ENCODE data around the gene ABCA2.
A peak's percentile ranks its signal among the peaks of the same experiment; 100 is the strongest.

ABCA2 gene

GRCh38 chr9:136978865-136979544 lies 49.0 kb downstream of the ABCA2 start:
- Histone ChIP-seq H3K36me3 (ENCODE audit: control insufficient read depth, insufficient read depth, low read length) (no peaks in the 10 kb centered on the region), H3K9me3 (ENCODE audit: control insufficient read depth, insufficient read depth, low read length) (no peaks in the 10 kb centered on the region), H3K27me3 (ENCODE audit: control insufficient read depth, insufficient read depth, low read length) (no peaks in the 10 kb centered on the region; the same call in 1 of the 2 replicates), H3K4me1 (ENCODE audit: control insufficient read depth, insufficient read depth, low read length) (peaks cover 2% of the 10 kb centered on the region), H3K27ac (ENCODE audit: low read length) (no peak overlapping the region), H3K4me3 (ENCODE audit: low read length) (no peak overlapping the region)
- no peak for DNase-seq (ENCODE audit: low read depth, low spot score)
- no CpG with 5 or more reads among the region's 41 CpGs for WGBS (ENCODE audit: insufficient coverage, insufficient read length)

DNA sequence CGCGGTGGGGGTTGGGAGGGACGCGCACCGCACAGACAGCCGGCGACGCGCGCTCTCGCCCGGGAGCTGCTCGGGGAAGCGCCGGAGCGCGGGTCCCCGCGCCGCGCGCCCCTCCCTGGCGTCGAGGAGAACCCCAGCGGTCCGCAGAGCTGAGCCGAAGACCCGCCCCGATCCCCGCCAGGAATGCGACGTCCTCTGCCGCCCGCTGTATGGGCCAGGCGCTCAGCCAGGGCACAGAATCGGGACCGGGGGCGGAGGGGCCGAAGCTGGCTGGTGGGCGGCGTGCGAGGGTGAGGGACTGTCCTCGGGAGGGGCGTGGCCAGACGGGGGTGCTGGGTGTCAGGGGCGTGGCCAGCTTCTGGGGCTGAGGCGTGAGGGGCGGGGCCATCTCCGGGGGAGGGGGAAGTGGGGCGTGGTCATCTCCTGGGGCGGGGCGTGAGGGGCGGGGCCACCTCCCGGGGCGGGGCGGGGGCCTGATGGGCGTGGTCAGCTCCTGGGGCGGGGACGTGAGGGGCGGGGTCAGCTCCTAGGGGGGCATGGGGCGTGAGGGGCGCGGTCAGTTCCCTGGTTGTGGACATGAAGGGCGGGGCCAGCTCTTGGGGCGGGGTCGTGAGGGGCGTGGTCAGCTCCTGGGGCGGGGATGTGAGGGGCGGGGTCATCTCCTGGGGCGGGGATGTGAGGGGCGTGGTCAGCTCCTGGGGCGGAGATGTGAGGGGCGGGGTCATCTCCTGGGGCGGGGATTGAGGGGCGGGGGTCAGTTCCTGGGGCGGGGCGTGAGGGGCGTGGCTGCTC lies 49.8 kb downstream of the ABCA2 start:
- Histone ChIP-seq H3K27me3 (ENCODE audit: control insufficient read depth, insufficient read depth, low read length) (no peaks in the 10 kb centered on the region), H3K4me1 (ENCODE audit: control insufficient read depth, insufficient read depth, low read length) (peaks cover 2% of the 10 kb centered on the region), H3K27ac (ENCODE audit: low read length) (no peak overlapping the region), H3K36me3 (ENCODE audit: control insufficient read depth, insufficient read depth, low read length) (no peaks in the 10 kb centered on the region), H3K4me3 (ENCODE audit: low read length) (peak overlapping the region; percentile 68; the same call in 1 of the 2 replicates), H3K9me3 (ENCODE audit: control insufficient read depth, insufficient read depth, low read length) (no peaks in the 10 kb centered on the region)
- no peak for DNase-seq (ENCODE audit: low read depth, low spot score)
- WGBS (ENCODE audit: insufficient coverage, insufficient read length): no CpG with 5 or more reads among the region's 78 CpGs

DNA sequence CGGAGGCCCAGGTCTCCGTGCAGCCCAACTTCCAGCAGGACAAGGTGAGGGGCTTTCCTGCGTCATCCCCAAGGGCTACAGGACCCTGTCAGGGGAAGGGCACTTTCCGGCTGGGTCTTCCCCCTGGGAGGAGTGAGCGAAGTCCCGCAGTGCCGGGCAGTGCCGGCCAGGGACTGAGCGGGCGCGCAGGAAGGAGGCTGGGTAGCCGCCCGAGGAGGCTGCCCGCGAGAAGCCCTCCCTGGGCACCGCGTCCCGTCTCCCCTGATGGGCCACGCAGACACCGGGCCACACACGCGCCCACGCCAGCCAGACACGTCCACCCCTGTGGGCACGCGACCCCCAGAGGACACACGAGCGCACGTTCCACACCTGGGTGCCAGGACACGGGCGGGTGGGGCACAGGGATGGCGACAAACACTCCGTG lies 50.4 kb downstream of the ABCA2 start:
- no CpG with 5 or more reads among the region's 33 CpGs for WGBS (ENCODE audit: insufficient coverage, insufficient read length)
- Histone ChIP-seq H3K4me3 (ENCODE audit: low read length) (peak overlapping the region; percentile 68), H3K27ac (ENCODE audit: low read length) (no peak overlapping the region), H3K27me3 (ENCODE audit: control insufficient read depth, insufficient read depth, low read length) (no peaks in the 10 kb centered on the region), H3K9me3 (ENCODE audit: control insufficient read depth, insufficient read depth, low read length) (no peaks in the 10 kb centered on the region), H3K4me1 (ENCODE audit: control insufficient read depth, insufficient read depth, low read length) (peaks cover 2% of the 10 kb centered on the region), H3K36me3 (ENCODE audit: control insufficient read depth, insufficient read depth, low read length) (no peaks in the 10 kb centered on the region)
- DNase-seq (ENCODE audit: low read depth, low spot score): no peak

DNA sequence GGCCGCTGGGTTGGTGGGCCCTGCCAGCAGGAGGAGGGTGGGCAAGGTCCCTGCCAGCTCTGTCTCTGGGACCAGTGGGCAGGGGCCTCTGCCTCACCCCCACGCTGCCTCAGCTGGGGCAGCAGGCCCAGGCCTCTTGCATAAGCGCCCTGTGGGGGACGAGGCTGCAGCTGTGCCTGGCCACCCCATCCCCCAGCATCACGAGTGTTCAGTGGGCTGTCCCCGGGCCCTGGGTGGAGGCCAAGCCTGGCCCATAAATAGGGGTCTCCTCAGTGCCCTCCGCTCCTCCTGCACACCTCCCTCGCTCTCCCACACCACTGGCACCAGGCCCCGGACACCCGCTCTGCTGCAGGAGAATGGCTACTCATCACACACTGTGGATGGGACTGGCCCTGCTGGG lies 50.8 kb downstream of the ABCA2 start, which contains the start of gene PTGDS:
Gene PTGDS (plus strand): TSS at position 282 of the 400 bp plus-strand sequence. CDS start 75 bp downstream, at position 357.
- Histone ChIP-seq H3K36me3 (ENCODE audit: control insufficient read depth, insufficient read depth, low read length) (no peaks in the 10 kb centered on the region), H3K27me3 (ENCODE audit: control insufficient read depth, insufficient read depth, low read length) (no peaks in the 10 kb centered on the region), H3K4me1 (ENCODE audit: control insufficient read depth, insufficient read depth, low read length) (peaks cover 2% of the 10 kb centered on the region), H3K4me3 (ENCODE audit: low read length) (peak within 1 kb of the TSS; percentile 68), H3K27ac (ENCODE audit: low read length) (no peak within 1 kb of the TSS), H3K9me3 (ENCODE audit: control insufficient read depth, insufficient read depth, low read length) (no peaks in the 10 kb centered on the region)
- no CpG with 5 or more reads among the region's 10 CpGs for WGBS (ENCODE audit: insufficient coverage, insufficient read length)
- DNase-seq (ENCODE audit: low read depth, low spot score): no peak

DNA sequence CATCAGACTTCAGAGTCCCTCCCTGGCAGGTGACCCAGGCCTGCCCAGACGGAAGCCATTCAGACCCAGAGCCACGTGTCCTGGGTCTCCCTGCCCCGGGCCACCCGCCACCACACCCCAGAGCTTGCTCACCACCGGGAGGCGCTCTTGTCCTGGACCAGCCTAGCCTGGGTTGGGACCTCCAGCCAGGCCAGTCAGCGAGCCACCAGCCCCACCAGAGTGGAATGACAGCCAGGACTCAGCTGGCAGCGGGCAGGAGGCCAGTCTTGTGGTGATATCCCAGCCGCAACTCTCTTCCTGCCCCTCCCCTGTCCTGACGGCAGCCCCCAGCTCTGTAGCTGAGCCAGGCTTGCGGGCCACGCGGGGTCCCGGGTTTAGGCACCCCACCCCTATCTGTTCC lies 52.4 kb downstream of the ABCA2 start:
- DNase-seq (ENCODE audit: low read depth, low spot score): no peak

DNA sequence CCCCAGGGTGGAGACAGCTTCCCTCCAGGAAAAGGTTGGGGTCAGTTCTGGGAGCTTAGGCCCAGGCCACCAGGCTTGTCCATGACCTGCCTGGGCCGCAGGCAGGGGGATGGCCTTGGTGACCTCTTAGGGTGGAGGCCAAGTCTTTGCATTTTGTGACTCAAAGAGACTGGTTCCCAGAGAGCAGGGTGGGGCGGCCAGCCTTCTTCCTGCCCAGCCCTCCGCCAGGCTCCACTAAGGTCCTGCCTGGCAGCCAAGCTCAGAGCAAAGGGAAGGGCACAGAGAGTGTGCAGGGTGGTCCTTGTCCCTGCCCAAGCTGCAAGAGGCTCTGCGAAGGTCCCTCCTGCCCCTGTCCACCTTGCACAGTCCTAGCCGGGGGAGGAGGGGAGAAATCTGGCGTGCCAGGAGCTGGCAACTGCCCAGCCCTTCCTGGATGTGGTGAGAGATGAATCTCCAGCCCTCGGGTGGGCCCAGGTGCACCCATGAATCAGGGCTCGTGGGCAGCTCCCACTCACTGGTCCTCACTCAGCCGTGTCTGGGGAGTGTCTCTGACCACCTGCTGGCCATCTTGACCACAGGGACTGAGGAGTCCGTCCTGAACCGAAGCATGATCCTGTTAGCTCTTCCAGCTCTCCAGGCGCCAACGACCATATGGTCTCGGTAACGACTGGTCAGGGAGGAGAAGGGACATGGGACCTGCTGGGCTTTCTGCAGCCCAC lies 53.1 kb downstream of the ABCA2 start:
- H3K27ac ChIP-seq (ENCODE audit: low read length): no peak overlapping the region
- no CpG with 5 or more reads among the region's 15 CpGs for whole genome bisulfite sequencing (ENCODE audit: insufficient coverage, insufficient read length)
- peaks cover 2% of the 10 kb centered on the region for H3K4me1 ChIP-seq (ENCODE audit: control insufficient read depth, insufficient read depth, low read length)
- no peaks in the 10 kb centered on the region for H3K36me3 ChIP-seq (ENCODE audit: control insufficient read depth, insufficient read depth, low read length)
- H3K9me3 ChIP-seq (ENCODE audit: control insufficient read depth, insufficient read depth, low read length): no peaks in the 10 kb centered on the region
- no peak for DNase-seq (ENCODE audit: low read depth, low spot score)
- H3K27me3 ChIP-seq (ENCODE audit: control insufficient read depth, insufficient read depth, low read length): no peaks in the 10 kb centered on the region
- no peak overlapping the region for H3K4me3 ChIP-seq (ENCODE audit: low read length)

More for the DNA sequence above, 52.4 kb downstream of the ABCA2 start:
- Histone ChIP-seq H3K9me3 (ENCODE audit: control insufficient read depth, insufficient read depth, low read length) (no peaks in the 10 kb centered on the region), H3K4me1 (ENCODE audit: control insufficient read depth, insufficient read depth, low read length) (peaks cover 2% of the 10 kb centered on the region), H3K27me3 (ENCODE audit: control insufficient read depth, insufficient read depth, low read length) (no peaks in the 10 kb centered on the region), H3K36me3 (ENCODE audit: control insufficient read depth, insufficient read depth, low read length) (no peaks in the 10 kb centered on the region), H3K27ac (ENCODE audit: low read length) (no peak overlapping the region), H3K4me3 (ENCODE audit: low read length) (no peak overlapping the region)
- WGBS (ENCODE audit: insufficient coverage, insufficient read length): no CpG with 5 or more reads among the region's 14 CpGs

DNA sequence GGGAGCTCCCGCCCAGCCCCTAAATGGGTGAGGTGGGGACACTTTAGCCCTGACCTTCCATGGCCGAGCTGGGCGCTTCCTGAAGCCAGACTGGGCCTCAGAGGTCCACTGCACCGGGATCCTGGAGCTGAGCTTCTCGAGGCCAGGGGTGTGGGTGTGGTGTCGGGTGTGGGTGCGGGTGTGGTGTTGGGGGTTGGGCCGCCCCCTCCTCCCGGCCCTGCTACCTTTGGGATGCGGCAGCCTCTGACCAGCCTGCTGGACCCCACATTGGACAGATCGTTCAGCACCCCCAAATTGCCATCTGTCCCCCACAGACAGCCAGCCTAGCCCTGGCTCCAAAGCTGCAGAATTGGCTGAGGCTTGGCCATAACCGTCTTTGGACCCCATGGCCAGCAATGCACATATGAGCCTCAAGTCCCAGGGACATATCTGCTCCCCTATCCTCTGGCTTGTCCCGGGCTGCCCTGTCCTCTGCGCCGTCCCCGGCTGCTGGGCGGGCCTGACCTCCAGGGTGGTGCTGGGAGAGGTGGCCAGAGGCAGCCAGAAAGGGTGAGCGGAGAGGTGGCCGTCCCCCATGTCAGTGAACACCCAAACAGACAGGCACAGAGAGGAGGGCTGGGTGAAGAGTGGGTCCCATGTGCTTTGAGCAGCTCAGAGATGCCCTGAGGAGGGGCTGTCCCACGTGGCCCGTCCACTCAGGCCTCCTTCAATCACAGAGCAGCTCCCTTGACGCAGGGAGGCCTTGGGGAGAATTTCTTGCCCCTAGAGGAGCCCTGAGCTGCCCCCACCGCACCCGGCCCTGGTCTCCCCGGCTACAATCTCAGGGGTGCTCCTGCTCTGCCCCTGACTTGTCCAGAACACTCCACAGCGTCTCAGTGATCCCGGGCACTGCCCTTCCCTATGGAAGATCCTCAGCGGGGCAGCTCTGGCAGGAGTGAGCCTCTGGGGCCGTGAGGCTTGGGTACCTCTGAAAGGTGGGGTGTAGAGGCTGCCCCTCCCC lies 54.1 kb downstream of the ABCA2 start:
- H3K4me3 ChIP-seq (ENCODE audit: low read length): no peak overlapping the region
- H3K36me3 ChIP-seq (ENCODE audit: control insufficient read depth, insufficient read depth, low read length): no peaks in the 10 kb centered on the region
- H3K9me3 ChIP-seq (ENCODE audit: control insufficient read depth, insufficient read depth, low read length): no peaks in the 10 kb centered on the region
- WGBS (ENCODE audit: insufficient coverage, insufficient read length): no CpG with 5 or more reads among the region's 29 CpGs
- no peaks in the 10 kb centered on the region for H3K27me3 ChIP-seq (ENCODE audit: control insufficient read depth, insufficient read depth, low read length)
- DNase-seq (ENCODE audit: low read depth, low spot score): no peak
- no peak overlapping the region for H3K27ac ChIP-seq (ENCODE audit: low read length)
- peaks cover 2% of the 10 kb centered on the region for H3K4me1 ChIP-seq (ENCODE audit: control insufficient read depth, insufficient read depth, low read length)

DNA sequence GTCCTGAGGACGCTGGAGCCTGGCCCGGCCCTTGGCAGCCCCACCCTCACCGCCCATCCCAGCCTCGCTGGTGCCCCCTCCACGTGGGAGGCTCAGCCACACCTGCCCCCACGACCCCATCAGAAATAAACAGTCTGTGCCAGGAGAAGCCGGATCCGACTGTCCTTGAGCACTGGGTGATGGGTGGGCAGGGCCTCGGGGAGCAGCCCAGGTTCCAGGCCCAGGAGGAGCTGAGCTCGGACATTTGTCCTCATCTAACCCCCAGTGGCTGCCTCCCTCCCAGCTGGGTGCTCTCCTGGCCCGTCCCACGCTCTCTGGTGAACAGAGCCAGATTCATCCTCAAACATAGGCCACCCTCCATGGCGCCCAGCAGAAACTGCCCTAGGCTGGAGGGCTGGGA lies 55.3 kb downstream of the ABCA2 start:
- no peaks in the 10 kb centered on the region for H3K27me3 ChIP-seq (ENCODE audit: control insufficient read depth, insufficient read depth, low read length)
- H3K27ac ChIP-seq (ENCODE audit: low read length): no peak overlapping the region
- no peaks in the 10 kb centered on the region for H3K9me3 ChIP-seq (ENCODE audit: control insufficient read depth, insufficient read depth, low read length)
- H3K4me1 ChIP-seq (ENCODE audit: control insufficient read depth, insufficient read depth, low read length): peaks cover under 1% of the 10 kb centered on the region
- no peak for DNase-seq (ENCODE audit: low read depth, low spot score)
- H3K4me3 ChIP-seq (ENCODE audit: low read length): no peak overlapping the region
- H3K36me3 ChIP-seq (ENCODE audit: control insufficient read depth, insufficient read depth, low read length): no peaks in the 10 kb centered on the region
- no CpG with 5 or more reads among the region's 13 CpGs for WGBS (ENCODE audit: insufficient coverage, insufficient read length)

GRCh38 chr9:136972335-136972734 lies 55.7 kb downstream of the ABCA2 start:
- DNase-seq (ENCODE audit: low read depth, low spot score): no peak
- Histone ChIP-seq H3K4me1 (ENCODE audit: control insufficient read depth, insufficient read depth, low read length) (no peaks in the 10 kb centered on the region; the same call in 1 of the 2 replicates), H3K9me3 (ENCODE audit: control insufficient read depth, insufficient read depth, low read length) (no peaks in the 10 kb centered on the region), H3K27ac (ENCODE audit: low read length) (no peak overlapping the region), H3K36me3 (ENCODE audit: control insufficient read depth, insufficient read depth, low read length) (no peaks in the 10 kb centered on the region), H3K27me3 (ENCODE audit: control insufficient read depth, insufficient read depth, low read length) (no peaks in the 10 kb centered on the region), H3K4me3 (ENCODE audit: low read length) (no peak overlapping the region)
- WGBS (ENCODE audit: insufficient coverage, insufficient read length): no CpG with 5 or more reads among the region's 11 CpGs

Data from iPS DF 6.9 (cell line).